Measurements from ENCODE around the gene UTF1.

The UTF1 gene

GRCh38 chr10:133266056-133266795 lies 36.2 kb downstream of the UTF1 start:
- no peak for DNase-seq (ENCODE audit: low read depth)
- H3K4me3 ChIP-seq (ENCODE audit: low read depth, low read length): no peak overlapping the region
- TF ChIP-seq CTCF (IDR thresholded peaks at IDR 0.05; ENCODE audit: insufficient read depth, low read depth, low read length, missing control alignments): no peak

GRCh38 chr10:133267293-133267692 lies 37.3 kb downstream of the UTF1 start:
- H3K4me3 ChIP-seq (ENCODE audit: low read depth, low read length): no peak overlapping the region
- no peak for TF ChIP-seq CTCF (IDR thresholded peaks at IDR 0.05; ENCODE audit: insufficient read depth, low read depth, low read length, missing control alignments)
- no peak for DNase-seq (ENCODE audit: low read depth)

GRCh38 chr10:133267829-133268228 lies 37.8 kb downstream of the UTF1 start:
- H3K4me3 ChIP-seq (ENCODE audit: low read depth, low read length): no peak overlapping the region
- TF ChIP-seq CTCF (IDR thresholded peaks at IDR 0.05; ENCODE audit: insufficient read depth, low read depth, low read length, missing control alignments): no peak
- DNase-seq (ENCODE audit: low read depth): no peak

- no peak for DNase-seq (ENCODE audit: low read depth)
- TF ChIP-seq CTCF (IDR thresholded peaks at IDR 0.05; ENCODE audit: insufficient read depth, low read depth, low read length, missing control alignments): no peak
- no peak overlapping the region for H3K4me3 ChIP-seq (ENCODE audit: low read depth, low read length)
Measured at GRCh38 chr10:133268532-133268931, 38.5 kb downstream of the UTF1 start.

GRCh38 chr10:133269367-133269766 lies 39.4 kb downstream of the UTF1 start:
- H3K4me3 ChIP-seq (ENCODE audit: low read depth, low read length): no peak overlapping the region
- no peak for DNase-seq (ENCODE audit: low read depth)
- TF ChIP-seq CTCF (IDR thresholded peaks at IDR 0.05; ENCODE audit: insufficient read depth, low read depth, low read length, missing control alignments): no peak

GRCh38 chr10:133270204-133270603 lies 40.2 kb downstream of the UTF1 start:
- no peak for DNase-seq (ENCODE audit: low read depth)
- no peak for TF ChIP-seq CTCF (IDR thresholded peaks at IDR 0.05; ENCODE audit: insufficient read depth, low read depth, low read length, missing control alignments)
- no peak overlapping the region for H3K4me3 ChIP-seq (ENCODE audit: low read depth, low read length)

GRCh38 chr10:133270773-133271297 lies 40.8 kb downstream of the UTF1 start:
- DNase-seq (ENCODE audit: low read depth): no peak
- no peak overlapping the region for H3K4me3 ChIP-seq (ENCODE audit: low read depth, low read length)
- TF ChIP-seq CTCF (IDR thresholded peaks at IDR 0.05; ENCODE audit: insufficient read depth, low read depth, low read length, missing control alignments): no peak
